Measurements from ENCODE around the gene CLMN. TPM values are rescaled to one million over a fixed set of nuclear protein-coding genes. Genes with fewer than 3 reads are reported as not detected.
"Not testable (repeated sequence)": the region's sequence is repeated elsewhere in the genome, so short reads cannot be mapped to it uniquely, and the experiment has no call there.

CLMN gene
- total and polyA plus RNA-seq, 8 donors: 5.3 to 42.9 (median 20.1) TPM

- H3K4me3 ChIP-seq: no peak overlapping the region
- peaks cover 0 to 8% (median 4%) of the 10 kb centered on the region in 4 donors for H3K9me3 ChIP-seq
- 95 to 100% (median 98%) methylated on average over 2 of the region's 2 CpGs for WGBS, 5 donors
- H3K27me3 ChIP-seq: no peaks in the 10 kb centered on the region
- no peak for DNase-seq
- H3K27ac ChIP-seq: peak overlapping the region in 1 of 5 donors; percentile 78
- H3K4me1 ChIP-seq: peaks cover 39 to 88% (median 59%) of the 10 kb centered on the region in 4 donors
- H3K36me3 ChIP-seq: no peaks in the 10 kb centered on the region
- no peak for TF ChIP-seq CTCF (IDR thresholded peaks at IDR 0.05)
- no peak for TF ChIP-seq POLR2AphosphoS5 (IDR thresholded peaks at IDR 0.05)
- TF ChIP-seq POLR2A (IDR thresholded peaks at IDR 0.05): no peak
- no peak for TF ChIP-seq EP300 (IDR thresholded peaks at IDR 0.05)
- intact Hi-C loops (cut with DNase I; ENCODE audit: low total_unique reads): no loop called here
These were observed 177.5 kb downstream of the CLMN start for GRCh38 chr14:95142208-95142607.

GRCh38 chr14:95141684-95142083 is 178.0 kb downstream of the CLMN start:
- H3K27me3 ChIP-seq: no peaks in the 10 kb centered on the region
- no peaks in the 10 kb centered on the region for H3K36me3 ChIP-seq
- TF ChIP-seq POLR2A (IDR thresholded peaks at IDR 0.05) (no peak), CTCF (IDR thresholded peaks at IDR 0.05) (no peak), POLR2AphosphoS5 (IDR thresholded peaks at IDR 0.05) (no peak), EP300 (IDR thresholded peaks at IDR 0.05) (no peak)
- peaks cover 0 to 8% (median 4%) of the 10 kb centered on the region in 4 donors for H3K9me3 ChIP-seq
- 37 to 52% (median 42%) methylated on average over 1 of the region's 1 CpG for WGBS, 5 donors
- intact Hi-C loops (cut with DNase I; ENCODE audit: low total_unique reads): no loop called here
- H3K4me1 ChIP-seq: peaks cover 39 to 88% (median 60%) of the 10 kb centered on the region in 4 donors
- no peak overlapping the region for H3K4me3 ChIP-seq
- DNase-seq: no peak
- no peak overlapping the region for H3K27ac ChIP-seq

GRCh38 chr14:95140060-95140858 is 179.4 kb downstream of the CLMN start:
- Histone ChIP-seq H3K36me3 (no peaks in the 10 kb centered on the region), H3K27ac (peak overlapping the region in 2 of 5 donors; percentile 26 to 61), H3K4me1 (peaks cover 39 to 91% (median 58%) of the 10 kb centered on the region in 4 donors), H3K27me3 (no peaks in the 10 kb centered on the region), H3K9me3 (peaks cover 0 to 8% (median 4%) of the 10 kb centered on the region in 4 donors), H3K4me3 (no peak overlapping the region)
- DNase-seq: no peak
- intact Hi-C loops (cut with DNase I; ENCODE audit: low total_unique reads): no loop called here
- 60 to 72% (median 69%) methylated on average over 5 of the region's 5 CpGs for WGBS, 5 donors
- TF ChIP-seq CTCF (IDR thresholded peaks at IDR 0.05) (no peak), POLR2AphosphoS5 (IDR thresholded peaks at IDR 0.05) (peak in 1 of 3 donors; percentile 36)

GRCh38 chr14:95138876-95139275 is 180.8 kb downstream of the CLMN start:
- Histone ChIP-seq H3K9me3 (no peaks in the 10 kb centered on the region), H3K4me3 (no peak overlapping the region), H3K4me1 (peaks cover 39 to 93% (median 63%) of the 10 kb centered on the region in 4 donors), H3K36me3 (no peaks in the 10 kb centered on the region), H3K27ac (no peak overlapping the region), H3K27me3 (no peaks in the 10 kb centered on the region)
- WGBS, 5 donors: 100% methylated on average over 1 of the region's 1 CpG; no CpG with 5 or more reads in 4 of the 5 donors
- TF ChIP-seq POLR2AphosphoS5 (IDR thresholded peaks at IDR 0.05) (no peak), CTCF (IDR thresholded peaks at IDR 0.05) (no peak), EP300 (IDR thresholded peaks at IDR 0.05) (no peak), POLR2A (IDR thresholded peaks at IDR 0.05) (no peak)
- no peak for DNase-seq
- intact Hi-C loops (cut with DNase I; ENCODE audit: low total_unique reads): no loop called here

- H3K36me3 ChIP-seq; intact Hi-C loops (cut with DNase I; ENCODE audit: low total_unique reads); DNase-seq; H3K27me3 ChIP-seq; H3K9me3 ChIP-seq; H3K4me3 ChIP-seq: not testable (repeated sequence)
- Histone ChIP-seq H3K4me1 (peaks cover 37 to 92% (median 60%) of the 10 kb centered on the region in 4 donors), H3K27ac (peak overlapping the region in 1 of 5 donors; percentile 61)
- WGBS, 5 donors: 69 to 89% (median 77%) methylated on average over 4 of the region's 5 CpGs
These were observed 181.3 kb downstream of the CLMN start for GRCh38 chr14:95138455-95138854.
